Measurements from ENCODE around the gene GSTM1. TPM values are rescaled to one million over a fixed set of nuclear protein-coding genes. Genes with fewer than 3 reads are reported as not detected.

GSTM1 gene
- polyA plus RNA-seq, 3 donors = 13.5 to 27.7 TPM; not detected in 1

DNA sequence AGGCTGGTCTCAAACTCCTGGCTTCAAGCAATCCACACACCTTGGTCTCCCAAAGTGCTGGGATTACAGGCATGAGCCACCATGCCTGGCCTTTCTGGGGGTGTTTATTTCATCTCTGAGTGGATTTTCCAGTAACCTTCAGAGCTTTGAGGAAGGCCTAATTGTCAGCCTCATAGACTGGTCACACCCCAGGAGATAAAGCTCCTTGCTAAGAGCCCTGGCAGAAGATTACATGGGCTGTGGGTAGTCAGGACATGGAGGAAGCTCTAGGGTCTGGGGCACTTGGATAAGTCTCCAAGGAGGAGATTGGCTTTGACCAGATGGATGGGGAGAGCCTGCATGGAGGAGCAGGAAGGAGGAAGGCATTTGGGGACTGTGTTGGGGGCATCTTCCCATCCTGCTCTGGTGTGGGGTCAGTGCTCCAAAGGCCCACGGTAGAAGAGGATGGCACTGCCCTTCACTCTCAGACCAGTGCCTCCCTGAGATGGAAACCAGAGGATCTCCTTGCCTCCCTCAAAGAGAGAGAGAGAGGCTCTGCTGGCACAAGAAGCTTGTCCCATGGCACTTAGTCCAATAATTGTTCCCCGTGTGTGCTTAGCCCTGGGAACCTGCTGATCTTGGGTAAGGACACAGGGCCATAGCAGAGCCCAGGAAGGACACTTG, 46.4 kb upstream of the GSTM1 start:
- no peak overlapping the region for H3K27ac ChIP-seq (ENCODE audit: low read depth in 1 of 2, low read length in 2 of 2)
- H3K4me3 ChIP-seq (replicated peaks in 1 of 3; ENCODE audit: low read depth in 2 of 3, low read length in 3 of 3) = no peak overlapping the region
- no peak for TF ChIP-seq CTCF (IDR thresholded peaks at IDR 0.05)
- no peak overlapping the region for H3K9ac ChIP-seq (ENCODE audit: insufficient read depth, low read length, poor library complexity, severe bottlenecking)
- H3K36me3 ChIP-seq (replicated peaks in 1 of 2; ENCODE audit: control insufficient read depth in 1 of 2, insufficient read depth in 2 of 2, low read length in 2 of 2) = no peaks in the 10 kb centered on the region
- H3K9me3 Mint-ChIP-seq = peaks cover 0 to 3% (median 0%) of the 10 kb centered on the region in 7 donors
- no peak overlapping the region for H3K4me2 ChIP-seq (replicated peaks; ENCODE audit: extremely low read depth, low read length, poor library complexity, severe bottlenecking)
- no peaks in the 10 kb centered on the region for H4K20me1 ChIP-seq (ENCODE audit: insufficient read depth, low read length)
- H3K79me2 ChIP-seq (ENCODE audit: insufficient read depth, low read length) = no peaks in the 10 kb centered on the region
- H3K4me1 Mint-ChIP-seq = peaks cover 21% of the 10 kb centered on the region
- peaks cover 3 to 8% (median 3%) of the 10 kb centered on the region in 3 donors for H3K27me3 Mint-ChIP-seq (ENCODE audit: low read depth in 3 of 3)
- no peak overlapping the region for H3K4me3 Mint-ChIP-seq
- peaks cover 0 to 2% of the 10 kb centered on the region in 2 donors for H3K36me3 Mint-ChIP-seq
- no peak overlapping the region for H2AFZ ChIP-seq (ENCODE audit: insufficient read depth, low read depth, low read length, poor library complexity, severe bottlenecking)
- intact Hi-C loops (cut with micrococcal nuclease) = loop anchor here (5.0 to 10.0 kb wide), 2 partner anchors 344 to 371 kb away; partner anchors contain the start of gene AHCYL1 (in 1 of the 2)
- H3K4me1 ChIP-seq (ENCODE audit: control insufficient read depth in 1 of 2, insufficient read depth in 2 of 2, low read length in 2 of 2) = peaks cover 12 to 19% of the 10 kb centered on the region in 2 donors
- H3K9me3 ChIP-seq (replicated peaks in 1 of 2; ENCODE audit: control insufficient read depth in 1 of 2, insufficient read depth in 1 of 2, low read length in 2 of 2) = no peaks in the 10 kb centered on the region
- 96% methylated on average over 2 of the region's 2 CpGs for WGBS (ENCODE audit: insufficient coverage)
- peak overlapping the region in 2 of 7 donors; percentile 61 to 69 for H3K27ac Mint-ChIP-seq
- DNase-seq = no peak
- no peaks in the 10 kb centered on the region for H3K27me3 ChIP-seq (ENCODE audit: control insufficient read depth in 2 of 2, insufficient read depth in 2 of 2, low read length in 2 of 2)

GRCh38 chr1:109641861-109642260, 45.8 kb upstream of the GSTM1 start:
- Mint-ChIP-seq H3K4me3 (no peak overlapping the region), H3K36me3 (peaks cover 0 to 2% of the 10 kb centered on the region in 2 donors), H3K9me3 (peaks cover 0 to 5% (median 0%) of the 10 kb centered on the region in 7 donors), H3K27ac (peak overlapping the region in 2 of 7 donors; percentile 28 to 69), H3K4me1 (peaks cover 16% of the 10 kb centered on the region), H3K27me3 (ENCODE audit: low read depth in 3 of 3) (peaks cover 3 to 8% (median 5%) of the 10 kb centered on the region in 3 donors)
- Histone ChIP-seq H3K9me3 (replicated peaks in 1 of 2; ENCODE audit: control insufficient read depth in 1 of 2, insufficient read depth in 1 of 2, low read length in 2 of 2) (no peaks in the 10 kb centered on the region), H3K4me2 (replicated peaks; ENCODE audit: extremely low read depth, low read length, poor library complexity, severe bottlenecking) (no peak overlapping the region), H3K36me3 (replicated peaks in 1 of 2; ENCODE audit: control insufficient read depth in 1 of 2, insufficient read depth in 2 of 2, low read length in 2 of 2) (no peaks in the 10 kb centered on the region), H2AFZ (ENCODE audit: insufficient read depth, low read depth, low read length, poor library complexity, severe bottlenecking) (no peak overlapping the region), H4K20me1 (ENCODE audit: insufficient read depth, low read length) (no peaks in the 10 kb centered on the region), H3K27me3 (ENCODE audit: control insufficient read depth in 2 of 2, insufficient read depth in 2 of 2, low read length in 2 of 2) (no peaks in the 10 kb centered on the region), H3K4me1 (ENCODE audit: control insufficient read depth in 1 of 2, insufficient read depth in 2 of 2, low read length in 2 of 2) (peaks cover 7 to 14% of the 10 kb centered on the region in 2 donors), H3K9ac (ENCODE audit: insufficient read depth, low read length, poor library complexity, severe bottlenecking) (no peak overlapping the region), H3K79me2 (ENCODE audit: insufficient read depth, low read length) (no peaks in the 10 kb centered on the region), H3K4me3 (replicated peaks in 1 of 3; ENCODE audit: low read depth in 2 of 3, low read length in 3 of 3) (no peak overlapping the region), H3K27ac (ENCODE audit: low read depth in 1 of 2, low read length in 2 of 2) (no peak overlapping the region)
- no peak for DNase-seq
- intact Hi-C loops (cut with micrococcal nuclease) = loop anchor here (2.0 to 10.0 kb wide), 3 partner anchors 131 to 370 kb away; partner anchors contain the start of gene AHCYL1 (in 1 of the 2)
- no peak for TF ChIP-seq CTCF (IDR thresholded peaks at IDR 0.05)
- WGBS (ENCODE audit: insufficient coverage) = no CpG with 5 or more reads among the region's 2 CpGs

All from CD14-positive monocyte (primary cell).